Ureter (tissue), 1 donor: ENCODE data around the gene GNAT3. TPM values are rescaled to one million over a fixed set of nuclear protein-coding genes. Genes with fewer than 3 reads are reported as not detected.

Source experiments
- DNase-seq: peaks from one replicate; pipeline ENCODE4 v3.0.0-alpha.2; 2020; ENCODE audit warnings: low spot score
- total RNA-seq: library from RNA; stranded (reverse); gene quantifications from one replicate; pipeline ENCODE4 v1.2.4, GENCODE V29; 2023
- donor health status: DM: yes; HTN: yes; CAD: no.

GNAT3 gene
- total RNA-seq, 1 donor from 2014 or later, result not detected

GRCh38 chr7:80464211-80464610 is 47.7 kb downstream of the GNAT3 start:
- DNase-seq, result no peak

GRCh38 chr7:80463272-80463920 is 48.5 kb downstream of the GNAT3 start:
- DNase-seq, result no peak

GRCh38 chr7:80460857-80461256 is 51.0 kb downstream of the GNAT3 start:
- DNase-seq, result no peak

GRCh38 chr7:80459776-80460510 is 51.9 kb downstream of the GNAT3 start:
- no peak for DNase-seq

- DNase-seq, result no peak
Measured at GRCh38 chr7:80458822-80459725, 52.8 kb downstream of the GNAT3 start.

GRCh38 chr7:80453699-80454340 is 58.0 kb downstream of the GNAT3 start:
- no peak for DNase-seq

GRCh38 chr7:80450621-80451308 is 61.1 kb downstream of the GNAT3 start:
- DNase-seq, result no peak

GRCh38 chr7:80449836-80450235 is 62.0 kb downstream of the GNAT3 start:
- DNase-seq, result no peak

- DNase-seq, result no peak
Measured at GRCh38 chr7:80445351-80445750, 66.5 kb downstream of the GNAT3 start.

- DNase-seq, result no peak
Measured at GRCh38 chr7:80444811-80445210, 67.1 kb downstream of the GNAT3 start.

GRCh38 chr7:80443325-80443724 is 68.5 kb downstream of the GNAT3 start:
- no peak for DNase-seq

- no peak for DNase-seq
Measured at GRCh38 chr7:80440883-80441282, 71.0 kb downstream of the GNAT3 start.

- no peak for DNase-seq
Measured at GRCh38 chr7:80439894-80440821, 71.7 kb downstream of the GNAT3 start.

GRCh38 chr7:80435521-80435920 is 76.3 kb downstream of the GNAT3 start:
- no peak for DNase-seq

- DNase-seq, result no peak
Measured at GRCh38 chr7:80434047-80434446, 77.8 kb downstream of the GNAT3 start.

- DNase-seq, result no peak
Measured at GRCh38 chr7:80432166-80432565, 79.7 kb downstream of the GNAT3 start.

- no peak for DNase-seq
Measured at GRCh38 chr7:80429181-80429580, 82.7 kb downstream of the GNAT3 start.

GRCh38 chr7:80428161-80429054 is 83.5 kb downstream of the GNAT3 start:
- DNase-seq, result no peak

GRCh38 chr7:80427218-80427617 is 84.6 kb downstream of the GNAT3 start:
- no peak for DNase-seq
